HFFc6 (cell line): Measurements from ENCODE around the gene KCNMB2. TPM values are rescaled to one million over a fixed set of nuclear protein-coding genes. Genes with fewer than 3 reads are reported as not detected.

Experiments used
- DNase-seq: peaks from one replicate; pipeline ENCODE4 v3.0.0-alpha.2; 2018
- H3K27ac Mint-ChIP-seq: 2 replicates; pipeline ENCODE4 v1.8.0; 2020; ENCODE audit warnings: mild to moderate bottlenecking, mixed read lengths
- H3K27me3 Mint-ChIP-seq: 2 replicates; pipeline ENCODE4 v1.8.0; 2021; ENCODE audit warnings: mild to moderate bottlenecking, moderate library complexity, mixed read lengths; ENCODE audit not compliant: insufficient read depth
- H3K36me3 Mint-ChIP-seq: 2 replicates; pipeline ENCODE4 v1.8.0; 2021; ENCODE audit warnings: low read depth, mixed read lengths
- H3K4me1 Mint-ChIP-seq: 2 replicates; pipeline ENCODE4 v1.8.0; 2020; ENCODE audit warnings: low read depth, mixed read lengths
- H3K4me3 Mint-ChIP-seq: 2 replicates; pipeline ENCODE4 v1.8.0; 2020; ENCODE audit warnings: mild to moderate bottlenecking, moderate library complexity, mixed read lengths
- H3K9me3 Mint-ChIP-seq: 2 replicates; pipeline ENCODE4 v1.8.0; 2020; ENCODE audit warnings: mild to moderate bottlenecking, mixed read lengths
- total RNA-seq, 6 experiments: library from RNA; stranded (reverse); fragmentation: NEBNext Ultra II Directional; extraction: Animal tissue kit (Norgen Biotek cat#: 25700); gene quantifications; 2 replicates in 1 of 6; 3 replicates in 5 of 6; pipeline ENCODE4 v1.2.3, GENCODE V29; 2021
- TF ChIP-seq, protein P1 (sequence below): fragments of 200-600 bp; sonication (generic); IDR thresholded peaks from 2 replicates; pipeline ENCODE4 v1.5.0; 2021; ENCODE audit warnings: antibody characterized with exemption, mild to moderate bottlenecking

The KCNMB2 gene
- total RNA-seq, 6 experiments from 2014 or later: not detected

GRCh38 chr3:178645503-178645902 lies 109.3 kb downstream of the KCNMB2 start:
- Mint-ChIP-seq H3K27me3 (no peaks in the 10 kb centered on the region), H3K9me3 (peaks cover 42% of the 10 kb centered on the region), H3K4me1 (no peaks in the 10 kb centered on the region), H3K4me3 (no peak overlapping the region), H3K36me3 (no peaks in the 10 kb centered on the region), H3K27ac (no peak overlapping the region)
- TF ChIP-seq, protein P1, sequence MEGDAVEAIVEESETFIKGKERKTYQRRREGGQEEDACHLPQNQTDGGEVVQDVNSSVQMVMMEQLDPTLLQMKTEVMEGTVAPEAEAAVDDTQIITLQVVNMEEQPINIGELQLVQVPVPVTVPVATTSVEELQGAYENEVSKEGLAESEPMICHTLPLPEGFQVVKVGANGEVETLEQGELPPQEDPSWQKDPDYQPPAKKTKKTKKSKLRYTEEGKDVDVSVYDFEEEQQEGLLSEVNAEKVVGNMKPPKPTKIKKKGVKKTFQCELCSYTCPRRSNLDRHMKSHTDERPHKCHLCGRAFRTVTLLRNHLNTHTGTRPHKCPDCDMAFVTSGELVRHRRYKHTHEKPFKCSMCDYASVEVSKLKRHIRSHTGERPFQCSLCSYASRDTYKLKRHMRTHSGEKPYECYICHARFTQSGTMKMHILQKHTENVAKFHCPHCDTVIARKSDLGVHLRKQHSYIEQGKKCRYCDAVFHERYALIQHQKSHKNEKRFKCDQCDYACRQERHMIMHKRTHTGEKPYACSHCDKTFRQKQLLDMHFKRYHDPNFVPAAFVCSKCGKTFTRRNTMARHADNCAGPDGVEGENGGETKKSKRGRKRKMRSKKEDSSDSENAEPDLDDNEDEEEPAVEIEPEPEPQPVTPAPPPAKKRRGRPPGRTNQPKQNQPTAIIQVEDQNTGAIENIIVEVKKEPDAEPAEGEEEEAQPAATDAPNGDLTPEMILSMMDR: no peak
- DNase-seq: no peak

- Mint-ChIP-seq H3K36me3 (no peaks in the 10 kb centered on the region), H3K4me1 (no peaks in the 10 kb centered on the region), H3K27me3 (no peaks in the 10 kb centered on the region), H3K9me3 (peaks cover 50% of the 10 kb centered on the region), H3K4me3 (no peak overlapping the region), H3K27ac (no peak overlapping the region)
- no peak for DNase-seq
- TF ChIP-seq, protein P1: no peak
Observed at GRCh38 chr3:178646186-178646862, 110.1 kb downstream of the KCNMB2 start.

GRCh38 chr3:178655488-178655887 lies 119.3 kb downstream of the KCNMB2 start:
- H3K27me3 Mint-ChIP-seq: no peaks in the 10 kb centered on the region
- TF ChIP-seq, protein P1: no peak
- no peak for DNase-seq
- H3K9me3 Mint-ChIP-seq: peaks cover 46% of the 10 kb centered on the region
- no peak overlapping the region for H3K27ac Mint-ChIP-seq
- no peak overlapping the region for H3K4me3 Mint-ChIP-seq
- no peaks in the 10 kb centered on the region for H3K4me1 Mint-ChIP-seq
- no peaks in the 10 kb centered on the region for H3K36me3 Mint-ChIP-seq

GRCh38 chr3:178658694-178659325 lies 122.6 kb downstream of the KCNMB2 start:
- H3K27ac Mint-ChIP-seq: no peak overlapping the region
- no peaks in the 10 kb centered on the region for H3K27me3 Mint-ChIP-seq
- no peak overlapping the region for H3K4me3 Mint-ChIP-seq
- no peak for DNase-seq
- no peaks in the 10 kb centered on the region for H3K36me3 Mint-ChIP-seq
- TF ChIP-seq, protein P1: no peak
- H3K4me1 Mint-ChIP-seq: no peaks in the 10 kb centered on the region
- peaks cover 36% of the 10 kb centered on the region for H3K9me3 Mint-ChIP-seq

DNA sequence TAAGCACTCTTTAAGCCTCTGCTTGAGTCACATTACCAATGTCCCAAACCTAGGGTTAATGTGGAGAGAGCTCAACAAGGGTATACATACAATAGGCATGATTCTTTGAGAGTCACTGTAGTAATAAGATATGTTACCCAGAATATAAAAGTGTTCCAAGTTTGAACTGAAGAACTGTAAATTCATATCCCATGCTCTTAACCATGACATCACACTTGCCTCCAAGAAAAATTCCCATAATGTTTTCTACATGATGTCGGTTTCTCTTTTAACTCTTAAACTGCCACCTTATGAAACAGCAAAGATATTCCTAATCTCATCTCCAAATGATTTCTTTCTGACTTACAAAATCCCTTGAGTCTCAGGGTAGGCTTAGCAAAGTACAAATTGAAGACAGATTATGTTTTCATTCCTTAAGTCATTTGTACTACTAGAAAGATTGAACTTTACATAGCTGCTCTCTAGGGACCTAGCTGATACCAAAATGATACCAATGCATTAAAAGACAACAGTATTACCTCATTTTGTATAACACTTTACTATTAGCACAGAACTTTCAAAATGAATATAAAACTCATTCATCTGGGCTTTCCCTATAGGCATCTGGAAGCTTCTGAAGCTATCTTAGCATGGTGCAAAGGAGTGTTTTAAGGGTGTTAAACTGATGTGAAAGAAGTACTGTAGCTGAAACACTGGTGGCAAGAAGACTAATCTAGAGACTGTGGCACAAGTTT lies 127.1 kb downstream of the KCNMB2 start:
- Mint-ChIP-seq H3K4me3 (no peak overlapping the region), H3K27me3 (no peaks in the 10 kb centered on the region), H3K27ac (no peak overlapping the region), H3K4me1 (no peaks in the 10 kb centered on the region), H3K9me3 (peaks cover 37% of the 10 kb centered on the region), H3K36me3 (0 out of 2 replicates have a peak, but pooled peaks cover 3% of the 10 kb centered on the region)
- no peak for DNase-seq
- TF ChIP-seq, protein P1: no peak
